Sciatic nerve (tissue), 2 donors: ENCODE measurements around the gene RMC1. TPM values are rescaled to one million over a fixed set of nuclear protein-coding genes. Genes with fewer than 3 reads are reported as not detected.
"Not testable (repeated sequence)": the region's sequence is repeated elsewhere in the genome, so short reads cannot be mapped to it uniquely, and the experiment has no call there.

Experiments
- ATAC-seq: fragments of 200-7000 bp; cut with Tn5 transposase; one replicate; pipeline ENCODE4 v1.9.1; 2020; ENCODE audit warnings: mild to moderate bottlenecking, moderate library complexity
- DNase-seq: peaks from one replicate; pipeline ENCODE4 v3.0.0-alpha.2; 2020; ENCODE audit warnings: low spot score
- intact Hi-C: fragments of 100-400 bp; cut with DNase I; formaldehyde crosslinking; loops from one replicate; pipeline ENCODE4 v1.14.2; 2022
- total RNA-seq: library from RNA; stranded (reverse); fragmentation: NEBNext Ultra II Directional; extraction: Animal tissue kit (Norgen Biotek cat#: 25700); gene quantifications from one replicate; pipeline ENCODE4 v1.2.1, GENCODE V29; 2021
- donor health status: DM: no; HTN: no; CAD: no.
- donor health status: DM: no; HTN: no; CAD: no.

The RMC1 gene
- total RNA-seq, 1 donor from 2014 or later: 26.2 TPM

- no peak for ATAC-seq
- intact Hi-C loops: no loop called here
- DNase-seq: no peak
Observed at GRCh38 chr18:23548275-23548674, 45.0 kb downstream of the RMC1 start.

GRCh38 chr18:23548719-23549118 lies 45.4 kb downstream of the RMC1 start:
- ATAC-seq: no peak
- intact Hi-C loops: no loop called here
- DNase-seq: no peak

DNA sequence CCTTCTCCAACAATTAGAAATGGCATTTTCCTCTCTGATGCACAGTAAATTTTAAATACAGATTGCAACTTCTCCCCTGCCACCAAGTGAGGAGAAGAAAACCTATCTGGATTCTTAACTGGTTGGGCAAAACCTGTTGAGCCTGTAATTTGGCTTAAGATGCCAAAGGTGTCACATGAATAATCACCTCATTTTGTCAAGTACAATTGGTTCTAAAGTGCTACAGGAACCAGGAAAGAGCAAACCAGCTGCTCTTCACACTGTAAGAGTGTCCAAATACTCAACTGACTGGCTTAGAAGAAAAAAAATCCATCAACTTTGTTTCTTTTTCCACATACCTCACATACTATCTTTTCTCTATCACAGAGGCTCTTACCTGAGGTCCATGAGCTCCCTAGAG lies 47.6 kb downstream of the RMC1 start:
- DNase-seq (no peak), ATAC-seq (no peak)
- intact Hi-C loops: no loop called here

GRCh38 chr18:23551978-23552377 lies 48.7 kb downstream of the RMC1 start:
- intact Hi-C loops: no loop called here
- ATAC-seq: no peak
- no peak for DNase-seq

DNA sequence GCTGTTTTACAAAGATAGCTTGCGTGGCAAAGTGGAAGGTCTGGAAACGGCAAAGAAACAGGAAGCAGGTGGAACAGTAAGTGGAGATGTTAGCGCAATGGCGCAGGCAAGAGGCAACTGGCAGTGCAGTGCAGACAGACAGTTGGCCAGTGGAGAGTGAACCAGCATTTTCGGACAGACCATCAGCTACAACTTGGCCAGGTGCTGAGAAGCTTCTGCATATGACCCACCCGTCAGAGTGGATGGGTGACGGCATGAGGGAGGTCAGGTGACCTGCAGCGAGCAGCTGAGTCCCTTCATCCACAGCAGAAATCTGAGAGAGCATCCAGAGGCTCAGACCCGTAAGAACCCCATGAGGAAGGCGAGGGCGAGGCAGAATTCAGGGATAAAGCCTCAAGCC lies 49.2 kb downstream of the RMC1 start:
- intact Hi-C loops: no loop called here
- DNase-seq: no peak
- no peak for ATAC-seq

DNA sequence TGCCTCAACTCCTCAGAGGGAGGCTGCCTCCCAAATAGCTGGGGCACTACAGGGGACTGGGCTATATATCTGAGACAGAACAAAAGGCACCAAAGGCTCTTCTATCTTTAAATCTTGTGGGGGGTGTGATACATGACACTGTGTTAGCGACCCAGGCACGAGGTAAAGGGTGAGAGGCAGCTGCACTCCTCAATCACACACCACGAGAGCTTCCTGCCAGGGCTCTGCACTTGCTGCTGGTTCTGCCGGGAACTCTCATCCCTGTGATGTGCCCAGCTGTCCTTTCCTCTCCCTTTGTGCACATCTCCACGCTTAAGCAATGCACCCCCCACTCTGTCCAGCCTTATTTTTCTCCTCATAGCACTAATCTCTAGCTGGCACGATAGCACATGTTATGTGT lies 50.6 kb downstream of the RMC1 start:
- intact Hi-C loops: no loop called here
- DNase-seq (no peak), ATAC-seq (no peak)

- intact Hi-C loops: no loop called here
- no peak for DNase-seq
- ATAC-seq: no peak
Observed at GRCh38 chr18:23556145-23556780, 53.0 kb downstream of the RMC1 start.

- intact Hi-C loops, ATAC-seq, DNase-seq: not testable (repeated sequence)
Observed at GRCh38 chr18:23557511-23557910, 54.2 kb downstream of the RMC1 start.

DNA sequence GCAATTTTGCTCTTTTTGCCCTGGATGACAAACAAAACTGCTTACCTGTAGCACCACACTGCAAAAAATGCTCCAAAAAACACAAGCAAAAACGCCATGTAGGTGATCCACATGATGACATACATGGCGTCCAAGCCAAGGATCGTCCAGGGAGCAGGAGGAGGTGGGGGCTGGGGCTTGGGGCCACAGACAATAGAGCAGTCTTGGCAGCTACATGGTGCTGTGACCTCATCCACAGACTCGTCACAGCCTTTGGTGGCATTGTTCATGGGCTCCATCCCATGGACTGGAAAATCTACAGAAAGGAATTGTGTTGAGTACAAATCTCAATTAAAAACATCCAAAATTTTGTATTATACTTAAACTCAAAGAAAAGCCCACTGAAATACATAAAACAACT lies 56.9 kb downstream of the RMC1 start:
- DNase-seq (no peak), ATAC-seq (no peak)
- intact Hi-C loops: no loop called here

DNA sequence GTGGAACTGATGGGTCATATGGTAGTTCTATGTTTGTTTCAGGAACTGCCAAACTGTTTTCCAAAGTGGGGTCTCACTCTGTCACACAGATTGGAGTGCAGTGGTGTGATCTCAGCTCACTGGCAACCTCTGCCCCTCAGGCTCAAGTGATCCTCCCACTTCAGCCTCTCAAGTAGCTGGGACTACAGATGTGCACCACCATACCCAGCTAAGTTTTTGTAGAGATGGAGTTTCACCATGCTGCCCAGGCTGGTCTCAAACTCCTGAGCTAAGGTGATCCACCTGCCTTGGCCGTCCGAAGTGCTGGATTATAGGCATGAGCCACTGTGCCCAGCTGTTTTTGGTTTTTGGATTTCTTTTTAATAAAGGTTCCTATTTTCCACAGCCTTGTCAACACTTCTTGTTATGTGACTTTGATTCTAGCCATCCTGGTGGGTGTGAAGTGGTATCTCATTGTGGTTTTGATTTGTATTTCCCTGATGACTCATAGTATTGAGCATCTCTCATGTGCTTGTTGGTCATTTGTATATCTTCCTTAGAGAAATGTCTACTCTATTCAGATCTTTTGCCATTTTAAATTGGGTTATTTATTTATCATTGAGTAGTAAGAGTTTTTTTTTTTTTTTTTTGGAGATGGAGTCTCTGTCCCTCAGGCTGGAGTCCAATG lies 60.2 kb downstream of the RMC1 start:
- ATAC-seq (no peak), DNase-seq (no peak)
- intact Hi-C loops: no loop called here

DNA sequence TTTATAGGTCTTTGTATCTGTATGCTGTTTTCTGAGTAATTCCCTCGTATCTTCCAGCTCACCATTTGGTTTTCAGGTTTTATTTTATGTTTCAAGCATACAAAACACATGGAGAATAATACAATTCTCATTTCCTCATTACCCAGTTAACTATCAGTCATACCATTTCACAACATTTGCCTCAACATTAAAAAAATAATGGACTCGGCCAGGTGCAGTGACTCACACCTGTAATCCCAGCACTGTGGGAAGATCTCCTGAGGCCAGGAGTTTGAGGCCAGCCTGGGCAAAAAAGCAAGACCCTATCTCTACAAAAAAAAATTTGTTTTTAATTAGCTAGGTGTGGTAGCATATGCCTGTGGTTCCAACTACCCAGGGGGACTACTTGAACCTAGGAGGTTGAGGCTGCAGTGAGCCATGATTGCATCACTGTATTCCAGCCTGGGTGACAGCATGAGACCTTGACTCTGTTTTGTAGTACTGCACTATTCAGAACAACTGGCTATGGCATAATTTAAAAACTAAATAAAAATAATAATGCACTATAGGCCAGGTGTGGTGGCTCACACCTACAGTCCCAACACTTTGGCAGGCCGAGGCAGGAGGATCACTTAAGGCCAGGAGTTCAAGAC lies 62.7 kb downstream of the RMC1 start:
- DNase-seq: no peak
- intact Hi-C loops: no loop called here
- no peak for ATAC-seq

GRCh38 chr18:23567671-23568070 lies 64.4 kb downstream of the RMC1 start:
- intact Hi-C loops: no loop called here
- no peak for DNase-seq
- no peak for ATAC-seq

GRCh38 chr18:23568281-23569138 lies 65.2 kb downstream of the RMC1 start:
- ATAC-seq (no peak), DNase-seq (no peak)
- intact Hi-C loops: no loop called here

DNA sequence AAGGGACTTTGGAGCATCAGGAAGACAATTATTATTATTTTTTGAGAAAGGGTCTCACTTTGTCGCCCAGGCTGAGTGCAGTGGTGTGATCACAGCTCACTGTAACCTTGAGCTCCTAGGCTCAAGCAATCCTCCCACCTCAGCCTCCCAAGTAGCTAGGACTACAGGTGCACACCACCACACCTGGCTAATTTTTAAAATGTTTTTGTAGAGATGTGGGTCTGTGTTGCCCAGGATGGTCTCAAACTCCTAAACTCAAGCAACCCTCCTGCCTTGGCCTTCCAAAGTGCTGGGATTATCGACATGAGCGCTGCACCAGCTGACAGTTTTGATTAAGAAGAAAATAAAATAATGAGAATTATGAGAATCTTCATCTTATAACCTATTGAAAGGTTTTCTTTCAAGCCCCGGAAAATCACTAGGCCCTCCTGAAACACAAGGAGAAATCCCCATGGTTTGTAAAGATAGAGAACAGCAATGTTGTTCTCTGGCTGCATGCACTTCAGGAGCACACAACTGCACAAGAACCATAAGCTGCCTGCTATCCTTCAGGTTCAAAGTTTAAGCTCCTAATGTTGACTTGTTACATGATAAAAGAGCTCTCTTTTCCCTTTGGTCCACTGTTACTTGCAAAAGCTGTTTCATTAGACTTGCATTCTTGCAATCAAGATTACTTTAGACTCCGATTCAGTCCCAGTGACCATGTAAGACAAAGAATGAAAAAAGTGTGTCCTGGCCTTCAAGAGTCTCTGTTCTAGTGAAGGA lies 66.2 kb downstream of the RMC1 start:
- intact Hi-C loops: no loop called here
- DNase-seq: no peak
- no peak for ATAC-seq

- DNase-seq: no peak
- intact Hi-C loops: no loop called here
- no peak for ATAC-seq
Observed at GRCh38 chr18:23570912-23571504, 67.7 kb downstream of the RMC1 start.

DNA sequence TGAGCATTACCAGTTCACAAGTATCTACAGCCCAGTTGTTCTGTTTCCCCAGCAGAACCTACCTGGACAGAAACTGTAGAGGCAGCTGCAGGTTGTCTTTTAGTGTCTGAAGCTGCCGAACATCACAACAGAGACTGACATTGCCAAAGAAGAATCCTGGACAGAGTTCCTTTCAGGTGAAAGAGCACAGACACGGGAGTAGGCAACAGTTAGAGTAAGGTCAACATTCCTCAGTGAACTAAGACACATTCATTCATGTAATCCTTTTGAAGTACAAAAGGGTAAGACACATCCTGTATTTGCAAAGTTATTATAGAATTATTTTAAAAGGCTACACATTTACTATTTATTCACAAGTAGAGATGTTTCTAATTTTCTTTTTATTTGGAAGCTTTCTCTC lies 68.7 kb downstream of the RMC1 start:
- ATAC-seq (no peak), DNase-seq (no peak)
- intact Hi-C loops: no loop called here

DNA sequence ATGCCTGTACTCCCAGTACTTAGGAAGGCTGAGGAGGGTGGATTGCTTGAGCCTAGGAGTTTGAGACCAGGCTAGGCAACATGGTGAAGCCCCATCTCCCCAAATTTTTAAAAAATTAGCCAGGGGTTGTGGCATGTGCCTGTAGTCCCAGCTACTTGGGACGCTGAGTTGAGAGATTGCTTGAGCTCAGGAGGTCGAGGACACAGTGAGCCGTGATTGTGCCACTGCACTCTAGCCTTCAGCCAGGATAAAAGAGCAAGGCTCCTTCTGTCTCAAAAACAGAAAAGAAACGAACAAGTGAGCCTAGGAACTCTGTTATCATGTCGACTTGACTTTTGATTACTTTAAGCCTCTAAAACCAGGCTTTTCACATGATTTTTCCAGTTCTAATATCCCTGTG lies 69.3 kb downstream of the RMC1 start:
- ATAC-seq (no peak), DNase-seq (no peak)
- intact Hi-C loops: no loop called here

DNA sequence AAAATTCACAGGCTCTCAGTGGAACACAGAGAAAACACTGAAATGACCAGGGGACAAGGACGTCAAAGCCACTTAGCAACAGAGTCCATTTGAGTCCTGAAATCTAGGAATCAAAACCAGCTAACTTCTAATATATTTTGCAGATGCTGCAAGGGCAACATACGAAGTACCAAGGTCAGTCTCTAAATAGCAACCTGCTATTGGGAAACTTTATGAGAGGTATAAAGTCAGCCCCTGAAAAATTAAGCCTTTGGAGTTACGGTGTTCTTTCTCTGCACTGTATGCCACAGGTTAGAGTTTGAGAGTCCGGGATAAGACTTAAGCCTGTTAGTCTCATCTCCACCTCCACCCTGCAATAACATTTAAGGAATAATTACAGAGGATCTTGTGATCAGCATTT lies 69.7 kb downstream of the RMC1 start:
- DNase-seq (no peak), ATAC-seq (no peak)
- intact Hi-C loops: no loop called here
